Measurements from ENCODE around the gene DDX24.

GRCh38 chr14:94115058-94115591, 34.1 kb upstream of the DDX24 start:
- TF ChIP-seq CTCF (IDR thresholded peaks at IDR 0.05; ENCODE audit: control extremely low read depth in 1 of 3, insufficient read depth in 1 of 3, low read depth in 1 of 3, low read length in 3 of 3) = no peak
- TF ChIP-seq EZH2 (IDR thresholded peaks at IDR 0.05; ENCODE audit: low read depth, low read length, severe bottlenecking) = no peak
- no peak for TF ChIP-seq POLR2A (IDR thresholded peaks at IDR 0.05; ENCODE audit: control extremely low read depth in 1 of 2, low read depth in 2 of 2, low read length in 2 of 2)
- TF ChIP-seq SP1 (IDR thresholded peaks at IDR 0.05; ENCODE audit: low read depth, low read length) = no peak
- TF ChIP-seq CEBPB (IDR thresholded peaks at IDR 0.05; ENCODE audit: low read depth, low read length) = no peak
- no peak for TF ChIP-seq POLR2AphosphoS5 (IDR thresholded peaks at IDR 0.05; ENCODE audit: low read depth, low read length)
- TF ChIP-seq TAF1 (IDR thresholded peaks at IDR 0.05; ENCODE audit: low read depth, low read length) = no peak
- no peak for TF ChIP-seq ZNF274 (IDR thresholded peaks at IDR 0.05; ENCODE audit: borderline replicate concordance, extremely low read depth, low read length)
- TF ChIP-seq RAD21 (IDR thresholded peaks at IDR 0.05 in 1 of 2, conservative IDR thresholded peaks at IDR 0.05 in 1 of 2; ENCODE audit: low read depth in 2 of 2, low read length in 2 of 2) = no peak
- no peak for TF ChIP-seq RXRA (IDR thresholded peaks at IDR 0.05; ENCODE audit: insufficient read depth, low read depth, low read length)
- TF ChIP-seq RFX5 (IDR thresholded peaks at IDR 0.05; ENCODE audit: borderline replicate concordance, low read depth, low read length) = no peak
- TF ChIP-seq KDM1A (IDR thresholded peaks at IDR 0.05; ENCODE audit: borderline replicate concordance, low read length) = no peak
